Measurements from ENCODE around the gene DPP6. TPM values are rescaled to one million over a fixed set of nuclear protein-coding genes. Genes with fewer than 3 reads are reported as not detected.
"Not testable (repeated sequence)": the region's sequence is repeated elsewhere in the genome, so short reads cannot be mapped to it uniquely, and the experiment has no call there.

The DPP6 gene
- total RNA-seq, 4 donors from 2014 or later = 0.30 to 11.8 (median 10.7) TPM

GRCh38 chr7:154928136-154929005 lies 876.2 kb downstream of the DPP6 start:
- Histone ChIP-seq H3K4me1 (peaks cover 16% of the 10 kb centered on the region), H3K36me3 (no peaks in the 10 kb centered on the region), H3K9me3 (no peaks in the 10 kb centered on the region), H3K27ac (peak overlapping the region; percentile 84), H3K27me3 (no peaks in the 10 kb centered on the region), H3K4me3 (peak overlapping the region; percentile 62)
- TF ChIP-seq POLR2AphosphoS5 (IDR thresholded peaks at IDR 0.05) = no peak
- TF ChIP-seq EP300 (IDR thresholded peaks at IDR 0.05) = no peak
- TF ChIP-seq CTCF (IDR thresholded peaks at IDR 0.05) = no peak
- no peak for TF ChIP-seq POLR2A (IDR thresholded peaks at IDR 0.05)
- 1% methylated on average over 17 of the region's 17 CpGs for WGBS
- DNase-seq (ENCODE audit: low spot score in 2 of 2) = no peak

GRCh38 chr7:154929006-154929726 lies 877.0 kb downstream of the DPP6 start:
- no peak for TF ChIP-seq CTCF (IDR thresholded peaks at IDR 0.05)
- no peak for TF ChIP-seq POLR2AphosphoS5 (IDR thresholded peaks at IDR 0.05)
- no peak for TF ChIP-seq POLR2A (IDR thresholded peaks at IDR 0.05)
- TF ChIP-seq EP300 (IDR thresholded peaks at IDR 0.05) = no peak
- no peak for DNase-seq (ENCODE audit: low spot score in 2 of 2)
- H3K27ac ChIP-seq = peak overlapping the region; percentile 84
- WGBS = 51% methylated on average over 8 of the region's 9 CpGs
- no peaks in the 10 kb centered on the region for H3K36me3 ChIP-seq
- peaks cover 16% of the 10 kb centered on the region for H3K4me1 ChIP-seq
- H3K9me3 ChIP-seq = no peaks in the 10 kb centered on the region
- H3K27me3 ChIP-seq = no peaks in the 10 kb centered on the region
- peak overlapping the region; percentile 62 for H3K4me3 ChIP-seq

GRCh38 chr7:154931906-154932305 lies 879.7 kb downstream of the DPP6 start:
- Histone ChIP-seq H3K27me3 (no peaks in the 10 kb centered on the region), H3K27ac (no peak overlapping the region), H3K9me3 (peaks cover 4% of the 10 kb centered on the region), H3K36me3 (no peaks in the 10 kb centered on the region), H3K4me1 (peaks cover 16% of the 10 kb centered on the region), H3K4me3 (no peak overlapping the region)
- no peak for TF ChIP-seq CTCF (IDR thresholded peaks at IDR 0.05)
- no peak for TF ChIP-seq POLR2A (IDR thresholded peaks at IDR 0.05)
- no peak for TF ChIP-seq POLR2AphosphoS5 (IDR thresholded peaks at IDR 0.05)
- TF ChIP-seq EP300 (IDR thresholded peaks at IDR 0.05) = no peak
- no peak for DNase-seq (ENCODE audit: low spot score in 2 of 2)
- WGBS = 92% methylated on average over 2 of the region's 2 CpGs

- DNase-seq (ENCODE audit: low spot score in 2 of 2); H3K4me3 ChIP-seq; H3K36me3 ChIP-seq; H3K27ac ChIP-seq; H3K27me3 ChIP-seq; H3K9me3 ChIP-seq; H3K4me1 ChIP-seq: not testable (repeated sequence)
- 88% methylated on average over 4 of the region's 5 CpGs for WGBS
Observed at GRCh38 chr7:154934353-154934952, 882.3 kb downstream of the DPP6 start.

- WGBS = 78% methylated on average over 1 of the region's 1 CpG
- H3K9me3 ChIP-seq = peaks cover 4% of the 10 kb centered on the region
- TF ChIP-seq POLR2A (IDR thresholded peaks at IDR 0.05) = no peak
- TF ChIP-seq EP300 (IDR thresholded peaks at IDR 0.05) = no peak
- no peak for TF ChIP-seq CTCF (IDR thresholded peaks at IDR 0.05)
- no peak for TF ChIP-seq POLR2AphosphoS5 (IDR thresholded peaks at IDR 0.05)
- no peak for DNase-seq (ENCODE audit: low spot score in 2 of 2)
- no peak overlapping the region for H3K27ac ChIP-seq
- H3K4me1 ChIP-seq = no peaks in the 10 kb centered on the region
- H3K4me3 ChIP-seq = no peak overlapping the region
- H3K27me3 ChIP-seq = no peaks in the 10 kb centered on the region
- H3K36me3 ChIP-seq = peaks cover 5% of the 10 kb centered on the region
Observed at GRCh38 chr7:154937837-154938236, 885.6 kb downstream of the DPP6 start.
